Erythroblast (primary cell): ENCODE results near the gene N4BP3.

Experiments used
- GATA1 ChIP-seq: IDR thresholded peaks from 2 replicates; pipeline ENCODE4 v1.6.1; 2011; ENCODE audit warnings: low read depth, mild to moderate bottlenecking, control low read depth, low read length, moderate library complexity
- POLR2A ChIP-seq: IDR thresholded peaks from 2 replicates; pipeline ENCODE4 v1.6.1; 2011; ENCODE audit warnings: mild to moderate bottlenecking, low read length

- TF ChIP-seq POLR2A (no peak), GATA1 (no peak)
Measured at GRCh38 chr5:178160176-178160575, 46.8 kb downstream of the N4BP3 start.
